SK-N-SH (cell line): ENCODE results near the gene ZNRF1. TPM values are rescaled to one million over a fixed set of nuclear protein-coding genes. Genes with fewer than 3 reads are reported as not detected.

Experiments
- CTCF ChIA-PET: fragments of 300-600, 350-600 bp; formaldehyde crosslinking; extraction: SDS; loops from one replicate; lab custom pipeline; 2021; lab: Yijun Ruan, JAX
- POLR2A ChIA-PET: fragments of 350-600 bp; sonication (Branson Sonifier 250); formaldehyde crosslinking; extraction: SDS; loops from one replicate; lab custom pipeline; 2020; ENCODE audit warnings: antibody characterized with exemption, inconsistent platforms; lab: Yijun Ruan, JAX
- DNase-seq: peaks from one replicate; pipeline ENCODE4 v3.0.0; 2012
- H2AFZ ChIP-seq: fragments of 200-600 bp; sonication (generic); 2 replicates; pipeline ENCODE4 v1.8.1; 2016; ENCODE audit warnings: antibody characterized with exemption, mild to moderate bottlenecking, low read depth
- H3F3A ChIP-seq: fragments of 200-600 bp; sonication (generic); replicated peaks from 2 replicates; pipeline ENCODE3; 2016; ENCODE audit warnings: antibody characterized with exemption, mild to moderate bottlenecking; ENCODE audit not compliant: insufficient read depth
- H3K27ac ChIP-seq, 2 experiments: fragments of 200-500 bp in 1 of 2; fragments of 200-600 bp in 1 of 2; sonication (Bioruptor generic) in 1 of 2; sonication (generic), shearing (Covaris generic) in 1 of 2; 2 replicates each; pipeline versions ENCODE4 v1.5.1 to v1.6.1; 2014 to 2016; ENCODE audit warnings: low read depth in 2 of 2, inconsistent platforms in 1 of 2, low read length in 1 of 2, mild to moderate bottlenecking in 1 of 2, mixed read lengths in 1 of 2
- H3K27me3 ChIP-seq: fragments of 200-600 bp; sonication (generic), shearing (Covaris generic); 2 replicates; pipeline ENCODE4 v1.6.1; 2016; ENCODE audit warnings: mixed run types; ENCODE audit not compliant: insufficient read depth
- H3K36me3 ChIP-seq, 2 experiments: fragments of 200-500 bp in 1 of 2; fragments of 200-600 bp in 1 of 2; sonication (Bioruptor generic) in 1 of 2; sonication (generic) in 1 of 2; replicated peaks in 1 of 2; 2 replicates each; pipeline versions ENCODE3 to v1.5.1; 2014 to 2016; ENCODE audit warnings: low read length in 1 of 2, mild to moderate bottlenecking in 1 of 2; ENCODE audit not compliant: insufficient read depth in 2 of 2, control insufficient read depth in 1 of 2
- H3K4me1 ChIP-seq, 2 experiments: fragments of 200-500 bp in 1 of 2; fragments of 200-600 bp in 1 of 2; sonication (Bioruptor generic) in 1 of 2; sonication (generic), shearing (Covaris generic) in 1 of 2; 2 replicates each; pipeline versions ENCODE4 v1.5.1 to v1.6.1; 2014 to 2016; ENCODE audit warnings: low read depth in 1 of 2, low read length in 1 of 2, mixed run types in 1 of 2; ENCODE audit not compliant: insufficient read depth in 2 of 2, control insufficient read depth in 1 of 2
- H3K4me2 ChIP-seq: fragments of 200-600 bp; sonication (generic), shearing (Covaris generic); 2 replicates; pipeline ENCODE4 v1.6.1; 2017; ENCODE audit warnings: mixed run types
- H3K4me3 ChIP-seq, 2 experiments: fragments of 200-500 bp in 1 of 2; fragments of 200-600 bp in 1 of 2; sonication (Bioruptor generic) in 1 of 2; sonication (generic), shearing (Covaris generic) in 1 of 2; 2 replicates each; pipeline versions ENCODE4 v1.5.1 to v1.8.1; 2014 to 2016; ENCODE audit warnings: low read depth in 2 of 2, inconsistent platforms in 1 of 2, low read length in 1 of 2, mild to moderate bottlenecking in 1 of 2, mixed read lengths in 1 of 2, moderate library complexity in 1 of 2
- H3K79me2 ChIP-seq: fragments of 200-600 bp; sonication (generic); 2 replicates; pipeline ENCODE4 v1.8.1; 2017; ENCODE audit warnings: mild to moderate bottlenecking; ENCODE audit not compliant: insufficient read depth
- H3K9ac ChIP-seq: fragments of 200-600 bp; sonication (generic); 2 replicates; pipeline ENCODE4 v1.6.1; 2017; ENCODE audit warnings: mixed run types
- H3K9me2 ChIP-seq: fragments of 200-600 bp; sonication (generic); 2 replicates; pipeline ENCODE4 v1.6.1; 2017; ENCODE audit warnings: mixed run types
- H3K9me3 ChIP-seq: fragments of 200-600 bp; sonication (generic); 2 replicates; pipeline ENCODE4 v1.6.1; 2017; ENCODE audit warnings: mixed run types, mild to moderate bottlenecking, moderate library complexity
- H4K20me1 ChIP-seq: fragments of 200-600 bp; sonication (generic); 2 replicates; pipeline ENCODE4 v1.6.1; 2017; ENCODE audit warnings: mild to moderate bottlenecking, mixed run types; ENCODE audit not compliant: insufficient read depth
- ELF1 ChIP-seq: IDR thresholded peaks from 2 replicates; pipeline ENCODE4 v1.4.0; 2012
- GABPA ChIP-seq: IDR thresholded peaks from 2 replicates; pipeline ENCODE4 v1.4.0; 2012; ENCODE audit warnings: low read depth, mild to moderate bottlenecking
- JUND ChIP-seq: IDR thresholded peaks from 2 replicates; pipeline ENCODE4 v1.4.0; 2012
- MAX ChIP-seq: IDR thresholded peaks from 2 replicates; pipeline ENCODE4 v1.4.0; 2012; ENCODE audit warnings: low read depth
- MXI1 ChIP-seq: IDR thresholded peaks from 2 replicates; pipeline ENCODE4 v1.6.1; 2012; ENCODE audit warnings: mild to moderate bottlenecking, low read depth, low read length, improper control_type of control experiment
- SIN3A ChIP-seq: IDR thresholded peaks from 2 replicates; pipeline ENCODE4 v1.6.1; 2012; ENCODE audit warnings: low read depth, mild to moderate bottlenecking, low read length, moderate library complexity, borderline replicate concordance
- TAF1 ChIP-seq: IDR thresholded peaks from 2 replicates; pipeline ENCODE4 v1.6.1; 2012; ENCODE audit warnings: low read depth, mild to moderate bottlenecking, low read length, moderate library complexity, borderline replicate concordance
- TCF12 ChIP-seq: IDR thresholded peaks from 2 replicates; pipeline ENCODE4 v1.4.0; 2012
- TEAD4 ChIP-seq: IDR thresholded peaks from 2 replicates; pipeline ENCODE4 v1.4.0; 2012; ENCODE audit warnings: mild to moderate bottlenecking, borderline replicate concordance; ENCODE audit not compliant: insufficient read depth
- YY1 ChIP-seq: IDR thresholded peaks from 2 replicates; pipeline ENCODE4 v1.4.0; 2012; ENCODE audit warnings: low read depth, mild to moderate bottlenecking
- ZBTB33 ChIP-seq: IDR thresholded peaks from 2 replicates; pipeline ENCODE4 v1.4.0; 2012; ENCODE audit warnings: low read depth, borderline replicate concordance
- WGBS: methylation state at CpG from one replicate; pipeline ENCODE4 v1.1.6; 2017; ENCODE audit warnings: low lambda C conversion rate; 5-methylcytosine and 5-hydroxymethylcytosine counted together
- polyA plus RNA-seq, 3 experiments: library from polyadenylated mRNA; depleted of rRNA; stranded (reverse); fragments of >200 nt; gene quantifications; 2 replicates each; pipeline ENCODE4 v1.2.3, GENCODE V29; 2012
- TF ChIP-seq, protein P1 (sequence below): IDR thresholded peaks from 2 replicates; pipeline ENCODE4 v1.4.0; 2012; ENCODE audit warnings: low read depth, borderline replicate concordance
- TF ChIP-seq, protein P2 (sequence below): fragments of 200-600 bp; sonication (generic); IDR thresholded peaks from 2 replicates; pipeline ENCODE4 v1.6.1; 2017; ENCODE audit warnings: antibody characterized with exemption, mild to moderate bottlenecking, moderate library complexity
- TF ChIP-seq, protein P3 (sequence below): fragments of 150-350 bp; IDR thresholded peaks from 2 replicates; pipeline ENCODE4 v1.6.1; 2017; ENCODE audit warnings: antibody characterized with exemption, low read length, low read depth, borderline replicate concordance

The ZNRF1 gene
- polyA plus RNA-seq, 1 of the 3 experiments (the other 2 are of a cell fraction): 23.7 TPM

- 89% methylated on average over 2 of the region's 10 CpGs for WGBS
- ChIA-PET POLR2A (no interaction called here), CTCF (interaction anchor here (1.4 to 8.5 kb wide), 2 partner anchors 110 to 245 kb away, joined by 3 to 182 read pairs; partner anchors contain the start of gene ZNRF1)
- H2AFZ ChIP-seq: no peak overlapping the region
- no peaks in the 10 kb centered on the region for H3K9me3 ChIP-seq
- no peaks in the 10 kb centered on the region for H3K27me3 ChIP-seq
- H3K79me2 ChIP-seq: 0 out of 2 replicates have a peak, but pooled peaks cover 11% of the 10 kb centered on the region
- H4K20me1 ChIP-seq: no peaks in the 10 kb centered on the region
- H3F3A ChIP-seq: peaks cover 25% of the 10 kb centered on the region
- no peaks in the 10 kb centered on the region for H3K9me2 ChIP-seq
- DNase-seq: no peak
- H3K4me1 ChIP-seq: peaks cover 41 to 68% of the 10 kb centered on the region in 2 experiments; a peak in 3 of 4 replicates
- H3K4me2 ChIP-seq: no peak overlapping the region
- H3K4me3 ChIP-seq: no peak overlapping the region
- H3K9ac ChIP-seq: no peak overlapping the region
- no peak overlapping the region for H3K27ac ChIP-seq
- TF ChIP-seq GABPA (no peak), YY1 (no peak), ELF1 (no peak), SIN3A (no peak), TEAD4 (no peak), JUND (no peak), TAF1 (no peak), ZBTB33 (no peak), TCF12 (no peak), MAX (no peak), MXI1 (no peak)
- TF ChIP-seq, protein P1, sequence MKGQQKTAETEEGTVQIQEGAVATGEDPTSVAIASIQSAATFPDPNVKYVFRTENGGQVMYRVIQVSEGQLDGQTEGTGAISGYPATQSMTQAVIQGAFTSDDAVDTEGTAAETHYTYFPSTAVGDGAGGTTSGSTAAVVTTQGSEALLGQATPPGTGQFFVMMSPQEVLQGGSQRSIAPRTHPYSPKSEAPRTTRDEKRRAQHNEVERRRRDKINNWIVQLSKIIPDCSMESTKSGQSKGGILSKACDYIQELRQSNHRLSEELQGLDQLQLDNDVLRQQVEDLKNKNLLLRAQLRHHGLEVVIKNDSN: no peak
- TF ChIP-seq, protein P2, sequence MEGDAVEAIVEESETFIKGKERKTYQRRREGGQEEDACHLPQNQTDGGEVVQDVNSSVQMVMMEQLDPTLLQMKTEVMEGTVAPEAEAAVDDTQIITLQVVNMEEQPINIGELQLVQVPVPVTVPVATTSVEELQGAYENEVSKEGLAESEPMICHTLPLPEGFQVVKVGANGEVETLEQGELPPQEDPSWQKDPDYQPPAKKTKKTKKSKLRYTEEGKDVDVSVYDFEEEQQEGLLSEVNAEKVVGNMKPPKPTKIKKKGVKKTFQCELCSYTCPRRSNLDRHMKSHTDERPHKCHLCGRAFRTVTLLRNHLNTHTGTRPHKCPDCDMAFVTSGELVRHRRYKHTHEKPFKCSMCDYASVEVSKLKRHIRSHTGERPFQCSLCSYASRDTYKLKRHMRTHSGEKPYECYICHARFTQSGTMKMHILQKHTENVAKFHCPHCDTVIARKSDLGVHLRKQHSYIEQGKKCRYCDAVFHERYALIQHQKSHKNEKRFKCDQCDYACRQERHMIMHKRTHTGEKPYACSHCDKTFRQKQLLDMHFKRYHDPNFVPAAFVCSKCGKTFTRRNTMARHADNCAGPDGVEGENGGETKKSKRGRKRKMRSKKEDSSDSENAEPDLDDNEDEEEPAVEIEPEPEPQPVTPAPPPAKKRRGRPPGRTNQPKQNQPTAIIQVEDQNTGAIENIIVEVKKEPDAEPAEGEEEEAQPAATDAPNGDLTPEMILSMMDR: no peak
- TF ChIP-seq, protein P3, sequence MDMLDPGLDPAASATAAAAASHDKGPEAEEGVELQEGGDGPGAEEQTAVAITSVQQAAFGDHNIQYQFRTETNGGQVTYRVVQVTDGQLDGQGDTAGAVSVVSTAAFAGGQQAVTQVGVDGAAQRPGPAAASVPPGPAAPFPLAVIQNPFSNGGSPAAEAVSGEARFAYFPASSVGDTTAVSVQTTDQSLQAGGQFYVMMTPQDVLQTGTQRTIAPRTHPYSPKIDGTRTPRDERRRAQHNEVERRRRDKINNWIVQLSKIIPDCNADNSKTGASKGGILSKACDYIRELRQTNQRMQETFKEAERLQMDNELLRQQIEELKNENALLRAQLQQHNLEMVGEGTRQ: no peak
- H3K36me3 ChIP-seq: no peaks in the 10 kb centered on the region
These were observed 108.7 kb downstream of the ZNRF1 start for GRCh38 chr16:75107505-75107904.
